Adipocyte (in vitro differentiated cells): ENCODE measurements around the gene MED27.
"Not testable (repeated sequence)": the region's sequence is repeated elsewhere in the genome, so short reads cannot be mapped to it uniquely, and the experiment has no call there.

Experiments used
- DNase-seq: peaks from one replicate; pipeline ENCODE4 v3.0.0-alpha.2; 2015; ENCODE audit warnings: low read depth
- H3K27me3 ChIP-seq: replicated peaks from 2 replicates; pipeline ENCODE4 v1.7.0; 2013; ENCODE audit warnings: mild to moderate bottlenecking, low read length, moderate library complexity; ENCODE audit not compliant: control insufficient read depth, insufficient read depth
- H3K36me3 ChIP-seq: 2 replicates; pipeline ENCODE4 v1.7.0; 2013; ENCODE audit warnings: low read length, mild to moderate bottlenecking, moderate library complexity; ENCODE audit not compliant: control insufficient read depth, insufficient read depth, severe bottlenecking
- H3K4me1 ChIP-seq: 2 replicates; pipeline ENCODE4 v1.7.0; 2013; ENCODE audit warnings: mild to moderate bottlenecking, low read length, moderate library complexity; ENCODE audit not compliant: control insufficient read depth, insufficient read depth
- H3K4me3 ChIP-seq: 2 replicates; pipeline ENCODE4 v1.7.0; 2013; ENCODE audit warnings: mild to moderate bottlenecking, low read length, moderate library complexity
- H3K9ac ChIP-seq: 2 replicates; pipeline ENCODE4 v1.7.0; 2013; ENCODE audit warnings: mild to moderate bottlenecking, low read length, moderate library complexity
- H3K9me3 ChIP-seq: 2 replicates; pipeline ENCODE4 v1.7.0; 2013; ENCODE audit warnings: mild to moderate bottlenecking, low read length, moderate library complexity; ENCODE audit not compliant: control insufficient read depth

The MED27 gene

GRCh38 chr9:131934673-131935072 lies 145.0 kb downstream of the MED27 start:
- H3K36me3 ChIP-seq, result peaks cover 21% of the 10 kb centered on the region
- no peak overlapping the region for H3K9ac ChIP-seq
- no peaks in the 10 kb centered on the region for H3K4me1 ChIP-seq
- H3K4me3 ChIP-seq, result no peak overlapping the region
- no peaks in the 10 kb centered on the region for H3K27me3 ChIP-seq
- no peak for DNase-seq
- no peaks in the 10 kb centered on the region for H3K9me3 ChIP-seq

- Histone ChIP-seq H3K4me3 (no peak overlapping the region), H3K9me3 (no peaks in the 10 kb centered on the region), H3K36me3 (no peaks in the 10 kb centered on the region), H3K4me1 (no peaks in the 10 kb centered on the region), H3K9ac (no peak overlapping the region), H3K27me3 (no peaks in the 10 kb centered on the region)
- no peak for DNase-seq
Measured at GRCh38 chr9:131927091-131927490, 152.6 kb downstream of the MED27 start.

- Histone ChIP-seq H3K4me3 (no peak overlapping the region), H3K9me3 (no peaks in the 10 kb centered on the region), H3K4me1 (no peaks in the 10 kb centered on the region), H3K27me3 (no peaks in the 10 kb centered on the region), H3K36me3 (no peaks in the 10 kb centered on the region), H3K9ac (no peak overlapping the region)
- no peak for DNase-seq
Measured at GRCh38 chr9:131926360-131926922, 153.2 kb downstream of the MED27 start.

GRCh38 chr9:131925677-131926177 lies 153.9 kb downstream of the MED27 start:
- Histone ChIP-seq H3K27me3 (no peaks in the 10 kb centered on the region), H3K9me3 (no peaks in the 10 kb centered on the region), H3K36me3 (no peaks in the 10 kb centered on the region), H3K4me1 (no peaks in the 10 kb centered on the region), H3K9ac (no peak overlapping the region), H3K4me3 (no peak overlapping the region)
- DNase-seq, result no peak

GRCh38 chr9:131923766-131924165 lies 155.9 kb downstream of the MED27 start:
- Histone ChIP-seq H3K9ac (no peak overlapping the region), H3K4me3 (no peak overlapping the region), H3K36me3 (no peaks in the 10 kb centered on the region), H3K27me3 (no peaks in the 10 kb centered on the region), H3K4me1 (peaks cover 3% of the 10 kb centered on the region), H3K9me3 (no peaks in the 10 kb centered on the region)
- no peak for DNase-seq

- Histone ChIP-seq H3K36me3 (no peaks in the 10 kb centered on the region), H3K9me3 (no peaks in the 10 kb centered on the region), H3K4me3 (no peak overlapping the region), H3K27me3 (no peaks in the 10 kb centered on the region), H3K4me1 (peaks cover 3% of the 10 kb centered on the region), H3K9ac (no peak overlapping the region)
- no peak for DNase-seq
Measured at GRCh38 chr9:131923132-131923671, 156.5 kb downstream of the MED27 start.

GRCh38 chr9:131921635-131922034 lies 158.0 kb downstream of the MED27 start:
- not testable (repeated sequence) for H3K36me3 ChIP-seq, DNase-seq, H3K9me3 ChIP-seq, H3K9ac ChIP-seq, H3K4me1 ChIP-seq, H3K27me3 ChIP-seq, H3K4me3 ChIP-seq

GRCh38 chr9:131919216-131919615 lies 160.5 kb downstream of the MED27 start:
- no peak for DNase-seq
- Histone ChIP-seq H3K9ac (no peak overlapping the region), H3K4me1 (peaks cover 3% of the 10 kb centered on the region), H3K27me3 (no peaks in the 10 kb centered on the region), H3K36me3 (no peaks in the 10 kb centered on the region), H3K9me3 (no peaks in the 10 kb centered on the region), H3K4me3 (no peak overlapping the region)

- H3K4me1 ChIP-seq, result peaks cover 3% of the 10 kb centered on the region
- H3K9me3 ChIP-seq, result no peaks in the 10 kb centered on the region
- no peaks in the 10 kb centered on the region for H3K36me3 ChIP-seq
- H3K27me3 ChIP-seq, result no peaks in the 10 kb centered on the region
- DNase-seq, result no peak
- H3K4me3 ChIP-seq, result no peak overlapping the region
- H3K9ac ChIP-seq, result no peak overlapping the region
Measured at GRCh38 chr9:131918481-131918880, 161.2 kb downstream of the MED27 start.

- no peak for DNase-seq
- Histone ChIP-seq H3K4me3 (no peak overlapping the region), H3K4me1 (peaks cover 3% of the 10 kb centered on the region), H3K27me3 (no peaks in the 10 kb centered on the region), H3K9ac (no peak overlapping the region), H3K9me3 (no peaks in the 10 kb centered on the region), H3K36me3 (no peaks in the 10 kb centered on the region)
Measured at GRCh38 chr9:131917009-131917408, 162.7 kb downstream of the MED27 start.

GRCh38 chr9:131915181-131915580 lies 164.5 kb downstream of the MED27 start:
- DNase-seq, result no peak
- Histone ChIP-seq H3K4me1 (peaks cover 3% of the 10 kb centered on the region), H3K9me3 (no peaks in the 10 kb centered on the region), H3K4me3 (no peak overlapping the region), H3K27me3 (no peaks in the 10 kb centered on the region), H3K36me3 (no peaks in the 10 kb centered on the region), H3K9ac (no peak overlapping the region)

- H3K36me3 ChIP-seq, result no peaks in the 10 kb centered on the region
- no peak overlapping the region for H3K9ac ChIP-seq
- no peak for DNase-seq
- H3K9me3 ChIP-seq, result no peaks in the 10 kb centered on the region
- no peaks in the 10 kb centered on the region for H3K4me1 ChIP-seq
- no peak overlapping the region for H3K4me3 ChIP-seq
- no peaks in the 10 kb centered on the region for H3K27me3 ChIP-seq
Measured at GRCh38 chr9:131912671-131913070, 167.0 kb downstream of the MED27 start.
